Measurements from ENCODE around the gene ZNF484. TPM values are rescaled to one million over a fixed set of nuclear protein-coding genes. Genes with fewer than 3 reads are reported as not detected.
"Not testable (repeated sequence)": the region's sequence is repeated elsewhere in the genome, so short reads cannot be mapped to it uniquely, and the experiment has no call there.

ZNF484 gene
- total and polyA plus RNA-seq, 4 donors = 8.7 to 51.5 (median 19.8) TPM

- H3K27ac ChIP-seq (ENCODE audit: low read depth, low read length); H3K4me1 ChIP-seq (ENCODE audit: control insufficient read depth, insufficient read depth, low read length); H3K27me3 ChIP-seq (ENCODE audit: control insufficient read depth, insufficient read depth, low read length); H3K36me3 ChIP-seq (ENCODE audit: control insufficient read depth, insufficient read depth, low read length); H3K9me3 ChIP-seq (ENCODE audit: control insufficient read depth, insufficient read depth, low read length); DNase-seq (ENCODE audit: low read depth in 4 of 6, low spot score in 6 of 6); H3K4me3 ChIP-seq (ENCODE audit: low read depth, low read length): not testable (repeated sequence)
- WGBS (ENCODE audit: insufficient coverage) = 85% methylated on average over 5 of the region's 6 CpGs
Observed at GRCh38 chr9:92893916-92894610, 16.2 kb upstream of the ZNF484 start.

GRCh38 chr9:92892276-92892675 is 14.4 kb upstream of the ZNF484 start:
- H3K27ac ChIP-seq (ENCODE audit: low read depth, low read length); H3K27me3 ChIP-seq (ENCODE audit: control insufficient read depth, insufficient read depth, low read length); H3K4me1 ChIP-seq (ENCODE audit: control insufficient read depth, insufficient read depth, low read length); DNase-seq (ENCODE audit: low read depth in 4 of 6, low spot score in 6 of 6); H3K9me3 ChIP-seq (ENCODE audit: control insufficient read depth, insufficient read depth, low read length); H3K36me3 ChIP-seq (ENCODE audit: control insufficient read depth, insufficient read depth, low read length); H3K4me3 ChIP-seq (ENCODE audit: low read depth, low read length): not testable (repeated sequence)
- no CpG with 5 or more reads among the region's 4 CpGs for WGBS (ENCODE audit: insufficient coverage)

- H3K9me3 ChIP-seq (ENCODE audit: control insufficient read depth, insufficient read depth, low read length) = no peaks in the 10 kb centered on the region
- peaks cover 7% of the 10 kb centered on the region for H3K4me1 ChIP-seq (ENCODE audit: control insufficient read depth, insufficient read depth, low read length)
- DNase-seq (ENCODE audit: low read depth in 4 of 6, low spot score in 6 of 6) = no peak
- WGBS (ENCODE audit: insufficient coverage) = 39% methylated on average over 2 of the region's 2 CpGs
- no peaks in the 10 kb centered on the region for H3K27me3 ChIP-seq (ENCODE audit: control insufficient read depth, insufficient read depth, low read length)
- no peak overlapping the region for H3K4me3 ChIP-seq (ENCODE audit: low read depth, low read length)
- H3K36me3 ChIP-seq (ENCODE audit: control insufficient read depth, insufficient read depth, low read length) = no peaks in the 10 kb centered on the region
- no peak overlapping the region for H3K27ac ChIP-seq (ENCODE audit: low read depth, low read length)
Observed at GRCh38 chr9:92890761-92891160, 12.9 kb upstream of the ZNF484 start.

- no peaks in the 10 kb centered on the region for H3K27me3 ChIP-seq (ENCODE audit: control insufficient read depth, insufficient read depth, low read length)
- peaks cover 7% of the 10 kb centered on the region for H3K4me1 ChIP-seq (ENCODE audit: control insufficient read depth, insufficient read depth, low read length)
- DNase-seq (ENCODE audit: low read depth in 4 of 6, low spot score in 6 of 6) = peak in 2 of 6 donors; percentile 9 to 72
- no peak overlapping the region for H3K4me3 ChIP-seq (ENCODE audit: low read depth, low read length)
- WGBS (ENCODE audit: insufficient coverage) = 55% methylated on average over 3 of the region's 5 CpGs
- no peak overlapping the region for H3K27ac ChIP-seq (ENCODE audit: low read depth, low read length)
- H3K36me3 ChIP-seq (ENCODE audit: control insufficient read depth, insufficient read depth, low read length) = no peaks in the 10 kb centered on the region
- no peaks in the 10 kb centered on the region for H3K9me3 ChIP-seq (ENCODE audit: control insufficient read depth, insufficient read depth, low read length)
Observed at GRCh38 chr9:92887880-92888338, 10.1 kb upstream of the ZNF484 start.

DNA sequence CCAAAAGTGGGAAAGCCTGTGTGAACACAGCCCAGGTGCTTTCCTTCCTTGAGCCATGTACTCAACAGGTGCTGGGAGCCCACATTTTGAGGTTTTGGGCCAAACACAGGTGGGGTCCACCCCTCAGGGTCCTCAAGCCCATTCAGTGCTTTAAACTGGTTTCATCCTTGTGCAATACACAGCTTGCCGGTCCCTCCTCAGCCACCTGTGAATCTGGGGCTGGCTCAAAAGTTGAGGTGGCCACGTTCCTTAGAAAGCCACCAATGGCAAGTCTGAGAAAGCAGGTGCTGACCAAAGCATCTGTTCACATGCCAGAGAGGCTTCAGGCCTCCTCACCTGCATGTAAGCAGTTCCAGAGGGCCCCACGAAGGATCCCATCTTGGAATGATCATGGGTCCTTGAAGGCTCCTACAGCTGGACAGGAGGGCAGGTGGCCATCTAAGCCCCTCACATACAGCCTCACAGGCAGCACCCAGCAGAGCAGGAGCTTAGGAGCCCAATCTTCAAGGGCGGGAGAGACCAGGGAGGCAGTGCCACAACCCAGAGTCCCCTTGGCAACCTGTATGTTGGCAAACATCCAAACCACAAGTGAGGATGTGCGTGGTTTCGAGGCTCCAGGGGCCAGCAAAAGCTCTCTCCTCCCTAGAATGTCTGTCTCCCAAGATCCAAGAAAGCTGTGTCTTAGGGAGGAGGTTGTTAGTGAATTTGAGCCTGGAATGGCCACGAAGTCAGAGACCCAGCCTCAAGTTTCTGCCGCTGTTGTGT is 9.2 kb upstream of the ZNF484 start:
- not testable (repeated sequence) for H3K27me3 ChIP-seq (ENCODE audit: control insufficient read depth, insufficient read depth, low read length); H3K4me3 ChIP-seq (ENCODE audit: low read depth, low read length); H3K9me3 ChIP-seq (ENCODE audit: control insufficient read depth, insufficient read depth, low read length); H3K4me1 ChIP-seq (ENCODE audit: control insufficient read depth, insufficient read depth, low read length); DNase-seq (ENCODE audit: low read depth in 4 of 6, low spot score in 6 of 6); H3K36me3 ChIP-seq (ENCODE audit: control insufficient read depth, insufficient read depth, low read length); H3K27ac ChIP-seq (ENCODE audit: low read depth, low read length)
- WGBS (ENCODE audit: insufficient coverage) = 80% methylated on average over 5 of the region's 8 CpGs

DNA sequence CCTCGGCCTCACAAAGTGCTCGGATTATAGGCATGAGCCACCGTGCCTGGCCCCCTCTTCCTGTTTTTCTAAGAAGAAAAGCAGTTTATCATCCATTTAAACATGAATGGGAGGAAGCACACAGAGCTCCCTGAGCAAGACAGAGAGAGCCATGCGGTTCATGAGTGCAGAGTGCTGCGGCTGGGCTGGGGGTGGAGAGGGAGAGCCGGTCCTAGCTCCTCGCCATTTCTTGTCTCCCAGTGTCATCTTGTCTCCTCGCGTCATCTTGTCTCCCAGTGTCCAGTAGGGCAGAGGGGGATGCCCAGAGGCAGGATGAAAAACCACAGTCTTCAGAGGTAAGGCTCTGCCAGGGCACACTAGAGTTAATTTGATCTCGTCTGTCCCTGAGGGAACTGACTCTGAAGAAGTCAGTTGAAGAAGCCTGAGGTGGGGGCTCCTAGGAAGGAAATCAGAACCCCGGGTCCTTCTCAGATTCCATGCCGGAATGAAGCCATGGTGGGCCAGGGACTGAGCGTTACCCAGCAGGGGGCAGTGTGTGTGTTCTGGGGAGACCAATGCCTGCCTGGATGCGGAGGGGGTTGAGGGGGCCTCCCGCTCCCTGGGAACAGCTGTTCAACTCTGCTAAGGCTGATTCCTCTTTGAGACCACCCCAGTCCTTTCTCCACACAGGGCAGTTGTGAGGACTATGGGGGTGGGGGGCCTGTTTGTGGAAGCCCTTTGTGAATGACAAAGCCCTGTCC is 6.0 kb upstream of the ZNF484 start:
- 70% methylated on average over 15 of the region's 15 CpGs for WGBS (ENCODE audit: insufficient coverage)
- not testable (repeated sequence) for DNase-seq (ENCODE audit: low read depth in 4 of 6, low spot score in 6 of 6)

GRCh38 chr9:92882276-92882675 is 4.4 kb upstream of the ZNF484 start:
- Histone ChIP-seq H3K27ac (ENCODE audit: low read depth, low read length) (no peak overlapping the region), H3K36me3 (ENCODE audit: control insufficient read depth, insufficient read depth, low read length) (no peaks in the 10 kb centered on the region), H3K4me3 (ENCODE audit: low read depth, low read length) (no peak overlapping the region), H3K9me3 (ENCODE audit: control insufficient read depth, insufficient read depth, low read length) (no peaks in the 10 kb centered on the region), H3K27me3 (ENCODE audit: control insufficient read depth, insufficient read depth, low read length) (no peaks in the 10 kb centered on the region), H3K4me1 (ENCODE audit: control insufficient read depth, insufficient read depth, low read length) (peaks cover 3% of the 10 kb centered on the region)
- no peak for DNase-seq (ENCODE audit: low read depth in 4 of 6, low spot score in 6 of 6)
- 42% methylated on average over 2 of the region's 5 CpGs for WGBS (ENCODE audit: insufficient coverage)

More for the DNA sequence above, 6.0 kb upstream of the ZNF484 start:
- H3K27me3 ChIP-seq (ENCODE audit: control insufficient read depth, insufficient read depth, low read length); H3K36me3 ChIP-seq (ENCODE audit: control insufficient read depth, insufficient read depth, low read length); H3K27ac ChIP-seq (ENCODE audit: low read depth, low read length); H3K9me3 ChIP-seq (ENCODE audit: control insufficient read depth, insufficient read depth, low read length); H3K4me3 ChIP-seq (ENCODE audit: low read depth, low read length); H3K4me1 ChIP-seq (ENCODE audit: control insufficient read depth, insufficient read depth, low read length): not testable (repeated sequence)

DNA sequence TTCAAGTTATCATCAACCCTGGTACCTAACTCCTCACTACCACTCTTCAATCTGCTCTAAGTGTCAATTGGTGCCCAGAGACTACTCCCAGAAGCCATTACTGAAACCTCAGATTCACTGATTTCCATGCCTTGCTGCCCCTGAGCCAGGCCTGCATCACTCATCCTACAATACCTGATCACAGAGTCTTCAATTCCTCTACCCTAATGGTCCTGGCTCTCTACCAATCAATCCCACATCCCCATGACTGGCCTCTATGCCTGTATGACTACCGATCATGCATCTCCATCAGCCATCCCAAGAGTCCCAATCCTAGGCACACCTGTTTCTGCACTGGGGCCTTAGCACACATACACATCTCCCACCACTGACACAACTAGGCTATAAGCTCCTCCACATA is 2.5 kb downstream of the ZNF484 start:
- H3K4me3 ChIP-seq (ENCODE audit: low read depth, low read length) = no peak overlapping the region
- DNase-seq (ENCODE audit: low read depth in 4 of 6, low spot score in 6 of 6) = peak in 1 of 6 donors; percentile 3
- WGBS (ENCODE audit: insufficient coverage) = 82% methylated on average over 1 of the region's 1 CpG
- no peak overlapping the region for H3K27ac ChIP-seq (ENCODE audit: low read depth, low read length)
- no peaks in the 10 kb centered on the region for H3K36me3 ChIP-seq (ENCODE audit: control insufficient read depth, insufficient read depth, low read length)
- H3K27me3 ChIP-seq (ENCODE audit: control insufficient read depth, insufficient read depth, low read length) = no peaks in the 10 kb centered on the region
- peaks cover 3% of the 10 kb centered on the region for H3K4me1 ChIP-seq (ENCODE audit: control insufficient read depth, insufficient read depth, low read length)
- no peaks in the 10 kb centered on the region for H3K9me3 ChIP-seq (ENCODE audit: control insufficient read depth, insufficient read depth, low read length)

GRCh38 chr9:92870289-92870688 is 7.5 kb downstream of the ZNF484 start:
- Histone ChIP-seq H3K4me1 (ENCODE audit: control insufficient read depth, insufficient read depth, low read length) (no peaks in the 10 kb centered on the region), H3K27me3 (ENCODE audit: control insufficient read depth, insufficient read depth, low read length) (no peaks in the 10 kb centered on the region), H3K27ac (ENCODE audit: low read depth, low read length) (no peak overlapping the region), H3K36me3 (ENCODE audit: control insufficient read depth, insufficient read depth, low read length) (peaks cover 12% of the 10 kb centered on the region), H3K9me3 (ENCODE audit: control insufficient read depth, insufficient read depth, low read length) (no peaks in the 10 kb centered on the region), H3K4me3 (ENCODE audit: low read depth, low read length) (no peak overlapping the region)
- WGBS (ENCODE audit: insufficient coverage) = no CpG with 5 or more reads among the region's 2 CpGs
- DNase-seq (ENCODE audit: low read depth in 4 of 6, low spot score in 6 of 6) = no peak

Data from spinal cord (tissue), 10 donors.